ENCODE measurements around the gene FZD2. TPM values are rescaled to one million over a fixed set of nuclear protein-coding genes. Genes with fewer than 3 reads are reported as not detected.

The FZD2 gene
- total RNA-seq, 4 donors from 2014 or later, result 0.54 to 2.1 TPM; not detected in 2

DNA sequence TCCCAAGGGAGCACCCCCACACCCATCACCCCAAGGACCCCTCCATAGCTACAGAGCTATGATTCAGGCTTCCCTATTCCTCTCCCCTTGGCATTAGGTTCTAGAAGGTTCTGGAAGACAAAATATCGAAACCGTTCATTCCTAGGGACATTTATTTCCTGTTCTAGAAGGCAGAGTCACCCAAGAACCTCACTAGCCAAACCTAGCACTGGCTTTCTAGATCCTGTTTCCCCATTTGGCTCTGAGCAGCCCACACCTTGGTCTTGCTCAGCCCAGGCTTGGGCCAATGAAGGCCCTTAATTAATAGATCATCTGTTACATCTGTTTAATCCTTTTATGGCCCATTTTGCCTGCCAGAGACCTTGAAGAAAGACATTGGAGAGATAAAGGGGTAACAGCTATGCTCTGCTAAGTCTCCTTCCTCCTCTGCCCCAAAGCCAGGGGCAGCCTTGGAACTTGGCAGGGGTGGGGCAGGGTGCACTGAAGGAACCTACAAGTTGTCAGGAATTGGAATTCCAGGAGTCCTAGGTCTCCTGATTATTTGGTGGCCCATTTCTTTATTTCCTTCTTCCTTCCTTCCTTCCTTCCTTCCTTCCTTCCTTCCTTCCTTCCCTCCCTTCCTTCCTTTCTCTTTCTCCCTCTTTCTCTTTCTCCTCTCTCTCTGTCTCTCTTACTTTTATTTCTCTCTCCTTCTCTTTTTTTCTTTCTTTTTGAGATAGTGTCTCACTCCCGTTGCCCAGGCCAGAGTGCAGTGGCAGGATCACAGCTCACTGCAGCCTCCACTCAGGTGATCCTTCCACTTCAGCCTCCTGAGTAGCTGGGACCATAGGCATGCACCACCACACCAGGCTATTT is 8.7 kb upstream of the FZD2 start:
- Histone ChIP-seq H3K27ac (no peak overlapping the region), H3K36me3 (no peaks in the 10 kb centered on the region), H3K4me3 (no peak overlapping the region), H3K9me3 (no peaks in the 10 kb centered on the region), H3K27me3 (no peaks in the 10 kb centered on the region), H3K4me1 (no peaks in the 10 kb centered on the region)
- DNase-seq, result no peak
- TF ChIP-seq POLR2A (IDR thresholded peaks at IDR 0.05), result no peak
- TF ChIP-seq, protein P1, sequence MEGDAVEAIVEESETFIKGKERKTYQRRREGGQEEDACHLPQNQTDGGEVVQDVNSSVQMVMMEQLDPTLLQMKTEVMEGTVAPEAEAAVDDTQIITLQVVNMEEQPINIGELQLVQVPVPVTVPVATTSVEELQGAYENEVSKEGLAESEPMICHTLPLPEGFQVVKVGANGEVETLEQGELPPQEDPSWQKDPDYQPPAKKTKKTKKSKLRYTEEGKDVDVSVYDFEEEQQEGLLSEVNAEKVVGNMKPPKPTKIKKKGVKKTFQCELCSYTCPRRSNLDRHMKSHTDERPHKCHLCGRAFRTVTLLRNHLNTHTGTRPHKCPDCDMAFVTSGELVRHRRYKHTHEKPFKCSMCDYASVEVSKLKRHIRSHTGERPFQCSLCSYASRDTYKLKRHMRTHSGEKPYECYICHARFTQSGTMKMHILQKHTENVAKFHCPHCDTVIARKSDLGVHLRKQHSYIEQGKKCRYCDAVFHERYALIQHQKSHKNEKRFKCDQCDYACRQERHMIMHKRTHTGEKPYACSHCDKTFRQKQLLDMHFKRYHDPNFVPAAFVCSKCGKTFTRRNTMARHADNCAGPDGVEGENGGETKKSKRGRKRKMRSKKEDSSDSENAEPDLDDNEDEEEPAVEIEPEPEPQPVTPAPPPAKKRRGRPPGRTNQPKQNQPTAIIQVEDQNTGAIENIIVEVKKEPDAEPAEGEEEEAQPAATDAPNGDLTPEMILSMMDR (IDR thresholded peaks at IDR 0.05), result no peak

DNA sequence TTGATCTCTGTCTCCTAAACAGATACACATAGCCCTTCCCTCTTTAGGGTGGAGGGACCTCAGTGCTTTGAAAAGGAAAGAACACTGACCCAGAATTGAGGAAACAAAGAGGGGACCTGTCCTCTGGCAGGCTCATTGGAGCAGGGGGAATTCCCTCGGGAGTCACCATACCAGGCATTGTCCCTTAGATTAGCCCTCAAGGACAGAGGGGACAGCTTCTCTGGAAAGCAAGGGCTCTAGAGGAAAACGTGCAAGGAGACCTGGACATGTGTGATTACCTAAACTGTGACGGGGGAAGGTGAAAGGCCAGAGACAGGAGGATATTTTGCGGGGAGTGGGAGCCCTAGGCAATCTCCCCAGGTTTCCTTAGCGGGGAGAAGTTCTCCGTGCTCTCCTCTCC is 7.6 kb upstream of the FZD2 start:
- no peaks in the 10 kb centered on the region for H3K9me3 ChIP-seq
- H3K36me3 ChIP-seq, result no peaks in the 10 kb centered on the region
- TF ChIP-seq POLR2A (IDR thresholded peaks at IDR 0.05), result no peak
- TF ChIP-seq, protein P1 (IDR thresholded peaks at IDR 0.05), result no peak
- H3K27ac ChIP-seq, result no peak overlapping the region
- H3K4me1 ChIP-seq, result no peaks in the 10 kb centered on the region
- no peaks in the 10 kb centered on the region for H3K27me3 ChIP-seq
- H3K4me3 ChIP-seq, result no peak overlapping the region
- DNase-seq, result no peak

DNA sequence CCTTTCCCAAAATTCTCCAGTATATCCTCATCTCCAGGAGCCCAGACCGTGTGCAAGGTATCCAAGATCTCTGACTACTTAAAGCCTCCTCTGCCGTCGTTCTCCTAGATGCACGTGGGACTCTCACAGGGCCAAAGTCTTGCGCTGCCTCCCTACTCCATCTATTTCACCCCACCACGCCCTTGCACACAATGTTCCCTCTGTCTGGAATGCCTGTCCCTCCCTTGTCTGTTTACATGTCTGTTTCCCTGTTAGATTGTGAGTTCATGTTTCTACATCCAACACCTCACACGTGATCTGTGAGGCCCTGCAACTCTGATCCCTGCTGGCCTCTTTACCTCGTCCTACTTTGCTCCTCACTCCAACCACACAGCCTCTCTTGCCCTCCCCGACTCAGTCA is 4.9 kb upstream of the FZD2 start:
- Histone ChIP-seq H3K36me3 (no peaks in the 10 kb centered on the region), H3K27me3 (no peaks in the 10 kb centered on the region), H3K27ac (no peak overlapping the region), H3K4me3 (no peak overlapping the region), H3K9me3 (no peaks in the 10 kb centered on the region), H3K4me1 (peaks cover 0 to 13% (median 4%) of the 10 kb centered on the region in 4 donors)
- TF ChIP-seq, protein P1 (IDR thresholded peaks at IDR 0.05), result no peak
- no peak for TF ChIP-seq POLR2A (IDR thresholded peaks at IDR 0.05)
- DNase-seq, result peak in 2 of 3 donors; percentile 66 to 75

DNA sequence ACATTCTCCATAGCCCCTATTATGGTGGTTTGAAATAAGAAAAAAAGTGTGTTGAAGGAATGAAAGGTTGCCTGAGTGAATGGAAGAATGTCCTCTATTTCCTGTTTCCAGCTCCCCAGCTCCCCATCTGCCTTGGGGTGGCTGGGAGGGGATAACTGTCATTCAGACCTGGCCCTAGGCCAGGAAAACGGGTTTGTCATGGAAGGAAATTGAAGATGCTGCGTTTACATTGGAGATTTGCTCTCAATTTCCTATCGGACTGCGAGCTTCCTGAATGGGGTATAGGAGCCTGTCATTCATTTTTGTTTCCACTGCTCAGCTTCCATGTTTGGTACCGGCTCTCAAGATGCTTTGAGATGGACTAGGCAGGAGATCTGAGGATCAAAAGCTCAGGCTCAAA is 2.2 kb upstream of the FZD2 start:
- Histone ChIP-seq H3K27ac (no peak overlapping the region), H3K36me3 (no peaks in the 10 kb centered on the region), H3K27me3 (no peaks in the 10 kb centered on the region), H3K4me3 (no peak overlapping the region), H3K4me1 (peaks cover 0 to 25% (median 5%) of the 10 kb centered on the region in 4 donors), H3K9me3 (no peaks in the 10 kb centered on the region)
- TF ChIP-seq, protein P1 (IDR thresholded peaks at IDR 0.05), result no peak
- TF ChIP-seq POLR2A (IDR thresholded peaks at IDR 0.05), result no peak
- no peak for DNase-seq

DNA sequence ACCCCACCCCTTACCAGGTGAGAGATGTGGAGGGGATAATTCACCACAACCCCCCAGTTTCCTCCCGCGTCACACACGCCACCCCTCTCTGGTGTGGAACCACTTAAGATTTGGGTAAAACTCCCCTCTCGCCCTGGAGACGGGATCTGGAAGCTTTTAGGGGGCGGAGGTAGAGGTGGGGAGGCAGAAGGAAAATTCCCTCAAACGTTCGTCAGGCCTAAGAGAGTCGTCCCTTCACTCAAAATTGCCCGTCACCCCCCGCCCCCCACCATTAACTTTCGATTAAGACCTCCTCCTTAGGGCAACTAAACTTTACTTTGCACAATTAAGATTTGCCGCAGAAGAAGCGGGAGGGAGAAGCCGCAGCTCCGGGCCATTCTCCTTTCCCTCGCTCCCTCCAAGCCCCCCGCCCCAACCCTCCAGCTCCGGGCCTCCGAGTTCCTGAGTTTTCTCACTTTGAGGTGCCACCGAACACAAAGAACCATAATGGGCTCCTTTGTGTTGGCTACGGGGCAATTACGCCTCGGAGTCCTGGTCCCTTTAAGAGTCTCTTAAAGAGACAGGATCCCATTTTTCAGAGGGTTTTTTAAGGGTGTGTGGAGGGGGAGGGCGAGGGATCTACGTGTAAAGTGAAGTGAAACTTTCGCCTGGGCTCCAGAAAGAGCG is 985 bp upstream of the FZD2 start:
- Histone ChIP-seq H3K4me3 (peak overlapping the region; percentile 47 to 66 (median 62)), H3K27ac (peak overlapping the region; percentile 36 to 73 (median 62)), H3K9me3 (no peaks in the 10 kb centered on the region), H3K36me3 (no peaks in the 10 kb centered on the region), H3K4me1 (peaks cover 0 to 25% (median 5%) of the 10 kb centered on the region in 4 donors), H3K27me3 (no peaks in the 10 kb centered on the region)
- DNase-seq, result peak in 2 of 3 donors; percentile 52 to 71
- TF ChIP-seq, protein P1 (IDR thresholded peaks at IDR 0.05), result peak in 1 of 6 experiments; percentile 0
- TF ChIP-seq POLR2A (IDR thresholded peaks at IDR 0.05), result no peak

All from Peyer's patch (tissue), 4 donors.